GM21723 (cell line): ENCODE results near the gene RNF144A.
"Not testable (repeated sequence)": the region's sequence is repeated elsewhere in the genome, so short reads cannot be mapped to it uniquely, and the experiment has no call there.

Experiments used
- ATAC-seq: cut with Tn5 transposase; IDR thresholded peaks from one replicate; pipeline ENCODE4 v1.9.1; 2021; ENCODE audit warnings: mild to moderate bottlenecking, moderate library complexity; ENCODE audit not compliant: unreplicated experiment

The RNF144A gene

DNA sequence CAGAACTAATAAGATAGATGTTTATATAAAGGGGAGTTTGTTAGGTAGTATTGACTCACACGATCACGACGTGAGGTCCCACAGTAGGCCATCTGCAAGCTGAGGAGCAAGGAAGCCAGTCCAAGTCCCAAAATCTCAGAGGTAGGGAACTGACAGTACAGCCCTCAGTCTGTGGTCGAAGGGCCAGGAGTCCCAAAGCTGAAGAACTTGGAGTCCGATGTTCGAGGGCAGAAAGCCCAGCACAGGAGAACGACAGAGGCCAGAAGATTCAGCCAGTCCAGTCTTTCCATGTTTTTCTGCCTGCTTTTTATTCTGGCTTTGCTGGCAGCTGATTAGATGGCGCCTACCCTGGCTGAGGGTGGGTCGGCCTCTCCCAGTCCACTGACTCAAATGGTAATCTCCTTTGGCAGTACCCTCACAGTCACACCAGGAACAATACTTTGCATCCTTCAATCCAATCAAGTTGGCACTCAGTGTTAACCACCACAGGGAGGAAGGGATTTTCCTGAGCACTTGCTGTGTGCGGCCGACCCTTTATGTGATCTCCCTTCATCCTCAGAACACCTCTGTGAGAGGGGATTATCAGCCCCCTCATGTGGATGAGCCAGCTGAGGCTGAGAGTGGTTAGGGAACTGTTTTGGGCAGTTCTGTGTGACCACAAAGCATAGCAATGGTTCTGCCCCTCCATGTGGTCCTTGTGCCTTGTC is 78.3 kb downstream of the RNF144A start:
- ATAC-seq = no peak

DNA sequence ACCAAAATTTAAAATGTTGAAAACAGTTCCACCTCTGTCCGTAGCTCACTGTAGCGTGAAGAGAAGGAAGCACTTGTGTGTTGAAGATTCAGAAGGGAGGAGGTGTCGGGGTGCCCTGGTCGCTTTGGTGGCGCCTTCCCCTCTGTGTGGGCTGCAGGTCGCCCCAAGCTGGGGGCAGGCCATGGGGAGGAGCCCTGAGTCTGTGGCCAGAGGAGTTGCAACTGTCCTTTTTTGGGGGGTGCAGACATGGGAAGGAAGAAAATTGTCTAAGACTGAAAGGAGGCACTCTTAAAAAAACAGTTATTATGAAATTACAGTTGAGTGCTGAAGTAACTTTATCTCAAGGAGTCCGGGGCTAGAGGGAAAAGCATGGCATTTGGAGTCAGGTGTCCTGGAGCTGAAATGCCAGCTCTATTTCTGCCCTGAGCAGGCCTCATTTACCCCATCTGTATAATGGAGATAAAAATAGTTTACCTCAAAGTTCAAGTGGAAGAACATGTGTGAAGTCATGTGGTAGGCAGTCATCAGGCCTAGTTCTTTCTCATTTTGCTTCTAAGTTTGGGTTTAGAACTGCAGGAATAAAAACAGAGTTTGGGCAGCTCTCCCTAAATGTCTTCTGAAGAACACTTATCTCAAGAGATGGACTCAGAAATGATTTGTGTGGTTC is 82.1 kb downstream of the RNF144A start:
- peak; percentile 81 for ATAC-seq

DNA sequence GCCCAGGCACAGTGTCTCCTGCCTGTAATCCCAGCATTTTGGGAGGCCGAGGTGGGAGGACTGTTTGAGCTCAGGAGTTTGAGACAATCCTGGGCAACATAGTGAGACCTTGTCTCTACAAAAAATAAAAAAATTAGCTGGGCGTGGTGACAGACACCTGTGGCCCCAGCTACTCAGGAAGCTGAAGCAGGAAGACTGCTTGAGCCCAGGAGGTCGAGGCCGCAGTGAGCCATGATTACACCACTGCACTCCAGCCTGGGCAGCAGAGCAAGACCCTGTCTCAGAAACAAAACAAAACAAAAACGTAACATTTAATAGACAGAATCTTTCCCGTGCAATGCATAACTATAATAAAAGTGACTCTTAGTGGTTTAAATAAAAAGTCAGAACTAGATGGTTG is 84.2 kb downstream of the RNF144A start:
- ATAC-seq = not testable (repeated sequence)

DNA sequence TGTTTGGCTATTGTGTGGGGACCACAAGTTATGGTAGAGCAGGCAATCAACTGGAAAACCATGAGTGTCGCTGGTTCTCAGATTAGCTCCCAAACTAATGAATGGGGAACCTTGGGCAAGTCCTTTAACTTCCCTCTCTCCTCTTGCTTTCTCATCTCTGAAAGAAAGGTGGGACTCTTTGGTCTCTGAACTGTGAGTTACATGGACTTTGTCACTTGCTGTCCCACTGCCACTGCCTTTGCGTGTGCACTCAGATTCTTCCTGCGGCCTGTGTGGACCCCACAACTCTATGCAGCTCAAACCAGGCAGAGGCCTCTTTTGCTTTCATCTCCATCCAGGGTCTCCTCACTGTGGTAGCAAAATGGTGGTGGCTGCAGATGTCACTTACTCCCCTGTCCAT is 86.7 kb downstream of the RNF144A start:
- ATAC-seq = no peak

DNA sequence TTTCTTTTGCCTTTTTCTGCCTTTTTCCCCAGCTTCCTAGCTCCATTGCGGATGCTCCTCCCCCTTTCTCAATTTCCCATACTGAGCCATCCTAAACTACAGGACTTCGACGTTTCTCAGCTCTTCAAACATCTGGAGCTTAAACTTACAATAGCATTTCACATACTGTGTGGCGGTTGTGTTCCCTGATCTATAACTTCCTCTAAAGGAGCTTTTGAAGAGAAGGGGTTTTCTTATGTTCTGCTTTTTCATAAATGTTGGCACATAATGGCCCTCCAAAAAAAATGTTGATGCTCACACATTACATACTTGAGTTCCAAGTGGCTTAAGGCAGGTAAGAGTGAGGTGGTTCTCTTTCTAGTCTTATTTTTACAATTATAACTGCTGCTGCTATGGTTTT is 87.4 kb downstream of the RNF144A start:
- ATAC-seq = no peak

DNA sequence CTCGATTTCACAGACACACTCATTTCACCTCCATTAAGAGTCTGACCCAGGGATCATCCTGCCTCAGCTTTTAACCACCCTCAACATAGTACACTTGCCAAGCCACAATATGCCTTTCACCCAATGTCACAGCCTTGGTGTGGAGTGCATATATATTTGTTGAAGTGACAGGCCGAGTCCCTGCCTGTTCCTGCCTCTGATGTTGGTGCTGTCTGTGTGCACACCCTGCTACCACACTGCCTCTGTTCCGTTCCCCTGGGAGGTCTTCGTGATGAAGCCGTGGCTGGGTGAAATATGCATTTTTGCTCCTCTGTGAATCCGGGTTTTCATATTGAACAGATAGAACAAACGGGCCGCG is 90.3 kb downstream of the RNF144A start:
- no peak for ATAC-seq

DNA sequence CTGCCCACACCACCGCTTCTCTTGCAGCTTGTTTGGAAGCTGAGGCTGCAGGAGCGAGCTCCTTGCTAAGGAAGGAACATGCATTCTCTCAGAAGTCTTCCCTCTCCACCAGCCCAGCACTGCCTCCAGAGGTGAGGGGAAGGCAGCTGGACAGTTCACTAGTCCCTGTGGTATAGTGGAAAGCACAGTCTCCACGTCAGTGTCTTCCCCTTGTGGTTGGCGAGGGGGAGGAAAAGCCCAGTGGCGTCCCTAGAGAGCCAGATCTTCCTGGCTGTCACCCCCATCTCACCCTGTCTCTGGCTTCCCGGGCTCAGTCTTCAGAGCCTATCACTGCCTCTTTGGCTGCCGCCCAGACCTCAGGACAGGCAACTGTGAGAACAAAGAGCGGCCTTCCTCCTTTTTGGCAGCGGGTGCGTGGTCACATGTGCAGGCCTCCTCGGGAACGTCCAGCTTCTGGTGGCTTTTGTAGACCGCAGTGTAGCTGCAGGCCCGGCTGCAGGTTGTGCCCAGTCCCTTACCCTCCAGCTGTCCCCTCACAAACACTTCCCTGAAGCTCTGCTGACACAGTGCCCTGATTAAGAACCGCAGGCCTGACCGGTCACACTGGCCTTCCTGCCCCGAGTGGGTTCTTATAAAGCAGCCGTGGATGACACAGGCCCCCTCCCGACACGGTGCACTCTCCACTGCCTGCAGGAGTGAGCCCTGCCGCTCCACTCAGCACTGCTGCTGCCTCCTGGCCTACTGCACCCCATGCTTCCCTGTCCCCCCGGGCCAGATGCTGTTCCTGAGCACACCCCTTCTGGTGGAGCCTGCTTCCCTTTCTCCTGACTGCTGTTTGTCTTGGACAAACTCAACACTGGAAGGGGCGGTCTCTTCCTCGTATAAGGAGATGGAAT is 90.9 kb downstream of the RNF144A start:
- ATAC-seq = no peak

DNA sequence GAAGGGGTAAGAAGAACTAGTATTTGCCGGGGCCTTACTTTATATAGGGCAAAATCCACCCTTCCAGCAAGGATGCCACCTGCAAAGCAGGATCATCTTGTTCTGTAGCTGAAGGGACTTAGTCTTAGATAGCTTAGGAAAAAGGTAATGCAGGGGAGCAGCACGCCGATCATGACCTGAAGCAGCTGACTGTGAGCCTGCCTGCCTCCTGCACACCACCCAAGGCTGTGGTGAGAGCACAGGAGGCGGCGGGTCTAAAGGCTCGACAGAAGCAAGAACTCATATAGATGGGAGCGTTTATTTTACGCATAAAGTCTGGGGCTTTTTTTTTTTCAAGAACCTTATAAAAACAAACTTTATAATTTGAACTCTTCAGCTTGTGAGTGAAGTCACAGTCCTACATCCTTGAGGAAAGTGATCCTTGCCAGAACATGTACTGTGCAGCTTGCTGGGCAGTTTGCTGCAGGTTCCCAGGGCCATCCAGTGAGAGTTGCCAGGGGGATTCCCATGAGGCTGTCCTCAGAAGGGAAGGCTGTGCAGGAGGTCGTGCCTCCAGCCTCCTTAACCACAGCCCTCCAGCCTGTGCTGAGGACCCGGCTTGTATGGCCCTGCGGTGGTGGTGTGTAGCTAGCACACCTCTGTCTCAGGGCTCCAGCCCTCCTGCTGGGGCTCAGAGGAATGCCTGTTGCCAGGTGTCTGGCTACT is 92.1 kb downstream of the RNF144A start:
- ATAC-seq = no peak

DNA sequence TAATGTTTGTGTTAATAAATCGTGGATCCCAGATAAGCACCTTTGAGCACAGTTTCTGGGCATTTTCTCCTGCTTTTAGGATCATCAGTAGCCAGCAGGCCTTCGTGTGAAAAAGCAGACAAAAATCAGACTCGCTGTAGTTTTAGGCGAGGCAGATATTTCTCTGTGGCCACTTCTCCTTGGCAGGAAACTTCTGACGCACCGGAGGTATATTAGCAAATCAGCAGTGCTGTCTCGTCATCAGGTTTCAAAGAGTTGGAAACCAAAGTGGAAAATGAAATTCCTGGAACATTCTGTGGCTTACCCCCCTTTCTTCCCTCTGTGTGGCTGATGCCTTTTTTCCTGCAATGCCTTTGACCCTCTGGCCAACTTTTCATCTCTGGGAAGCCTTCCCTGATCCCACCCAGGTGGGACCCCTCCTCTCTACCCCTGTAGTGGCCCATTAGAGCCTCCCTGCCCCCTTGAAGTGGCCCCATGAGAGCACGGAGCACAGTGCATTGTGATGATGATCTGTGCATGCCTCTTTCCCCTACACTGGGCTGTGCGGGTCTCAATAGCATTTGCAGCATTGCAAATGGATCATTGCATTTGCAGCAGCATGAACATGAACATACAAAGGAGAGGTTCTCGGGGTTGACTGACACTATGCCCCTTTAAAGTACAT is 93.3 kb downstream of the RNF144A start:
- ATAC-seq = no peak

DNA sequence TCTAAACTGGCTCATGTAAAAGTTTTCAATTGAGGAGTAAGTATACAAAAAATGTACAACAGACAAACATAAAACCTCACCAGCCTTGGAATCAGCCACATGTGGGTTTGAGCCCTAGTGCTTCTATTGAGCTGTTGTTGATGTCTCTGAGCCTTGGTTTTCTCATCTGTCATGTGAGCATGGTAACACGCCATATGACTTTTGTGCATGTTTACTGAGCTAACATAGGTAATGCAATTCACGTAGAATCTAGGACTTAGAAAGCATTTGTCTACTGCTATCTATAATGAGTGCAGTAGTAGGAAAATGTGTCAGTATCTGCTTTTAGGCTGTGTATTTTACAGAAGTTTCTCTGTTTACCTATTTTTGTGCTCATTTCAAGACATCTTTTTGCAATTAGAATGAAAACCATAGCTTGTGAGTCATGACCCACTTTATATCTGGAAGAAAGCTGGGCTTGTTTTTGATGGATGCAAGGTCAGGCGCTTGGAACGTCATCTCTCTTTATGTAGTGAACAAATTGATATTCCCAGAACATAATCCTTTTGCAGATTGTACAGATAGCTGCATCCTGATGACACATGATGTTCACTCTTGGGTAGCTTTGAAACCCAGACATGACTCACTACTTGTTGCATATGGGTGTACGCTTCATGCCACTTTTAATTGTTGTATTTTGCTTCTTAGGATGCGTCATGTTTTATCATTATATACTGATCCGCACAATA is 94.3 kb downstream of the RNF144A start:
- ATAC-seq = no peak

DNA sequence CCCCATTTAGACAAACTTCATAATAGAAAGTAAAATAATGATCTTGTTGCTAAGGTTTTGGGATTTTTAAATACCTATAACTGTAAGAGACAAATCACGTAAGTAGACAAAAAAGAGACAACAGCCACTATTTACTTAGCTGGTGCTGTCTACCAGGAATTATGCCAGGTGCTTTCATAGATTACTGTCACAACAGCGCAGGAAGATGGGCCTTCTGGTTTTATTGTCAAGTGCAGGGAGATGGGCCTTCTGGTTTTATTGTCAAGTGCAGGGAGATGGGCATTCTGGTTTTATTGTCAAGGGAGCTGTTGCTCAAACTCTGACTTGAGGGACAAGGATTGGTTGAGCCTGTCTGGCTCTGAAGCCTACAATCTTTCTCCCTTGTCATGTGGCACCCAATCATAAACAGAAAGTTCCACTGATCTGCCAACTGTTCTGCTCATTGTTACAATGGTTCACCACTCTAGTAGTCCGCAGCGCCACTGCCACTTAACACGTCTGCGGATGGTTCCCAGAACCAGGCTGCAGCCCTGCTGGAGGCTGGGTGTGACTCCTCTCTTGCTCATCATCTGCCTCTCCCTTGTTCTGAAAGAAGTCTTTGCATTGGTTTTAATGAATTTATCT is 95.0 kb downstream of the RNF144A start:
- ATAC-seq = no peak

DNA sequence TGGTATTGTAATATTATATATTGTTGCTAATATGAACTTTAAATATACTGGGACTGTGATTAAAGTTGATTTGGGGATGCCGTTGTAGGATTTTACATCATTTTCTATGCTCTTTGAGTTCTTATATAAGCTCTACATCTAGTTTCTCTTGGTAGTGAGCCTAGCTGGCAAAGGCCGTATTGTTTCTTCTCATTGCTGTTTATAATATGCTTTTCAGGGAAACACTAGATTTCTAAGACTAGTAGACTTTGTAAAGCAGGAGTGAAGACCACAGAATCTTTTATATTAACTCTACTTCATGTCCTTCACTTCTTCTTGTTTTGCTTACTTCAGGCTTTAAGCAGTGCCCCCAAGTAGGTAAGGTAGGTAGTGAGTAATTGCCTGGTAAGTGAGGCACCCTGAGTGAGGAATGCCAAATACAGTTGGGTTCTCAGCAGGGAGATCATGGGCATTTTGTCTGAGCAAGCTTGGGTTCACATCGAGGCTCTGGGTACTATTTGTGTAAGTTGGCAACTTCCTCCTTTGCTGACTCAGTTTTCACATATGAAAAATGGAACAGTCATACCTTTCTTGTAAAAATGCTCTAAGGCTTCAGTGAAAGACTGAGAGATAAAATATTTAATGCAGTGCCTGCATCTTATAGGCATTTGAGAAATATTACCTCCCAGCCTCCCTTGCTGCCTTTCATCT is 96.4 kb downstream of the RNF144A start:
- no peak for ATAC-seq

DNA sequence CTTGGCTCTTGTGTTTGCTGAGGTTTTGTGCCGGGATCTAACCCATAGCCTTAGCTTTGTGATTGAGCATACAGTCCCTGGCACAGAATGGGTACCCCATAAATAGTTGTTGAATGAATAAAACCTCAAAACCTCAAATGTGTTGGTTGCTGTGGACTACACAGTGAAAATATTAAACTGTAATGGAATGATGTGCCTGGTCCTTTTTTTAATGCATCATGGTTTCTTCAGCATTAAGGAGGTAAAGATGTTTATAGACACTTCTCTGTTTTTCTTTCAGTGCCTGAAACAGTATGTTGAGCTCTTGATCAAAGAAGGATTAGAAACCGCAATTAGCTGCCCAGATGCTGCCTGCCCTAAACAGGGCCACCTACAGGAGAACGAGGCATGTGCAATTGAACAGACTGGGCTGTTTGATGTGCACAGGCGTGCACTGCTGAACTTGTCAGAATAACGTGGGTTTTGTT is 97.0 kb downstream of the RNF144A start:
- ATAC-seq = peak; percentile 82

DNA sequence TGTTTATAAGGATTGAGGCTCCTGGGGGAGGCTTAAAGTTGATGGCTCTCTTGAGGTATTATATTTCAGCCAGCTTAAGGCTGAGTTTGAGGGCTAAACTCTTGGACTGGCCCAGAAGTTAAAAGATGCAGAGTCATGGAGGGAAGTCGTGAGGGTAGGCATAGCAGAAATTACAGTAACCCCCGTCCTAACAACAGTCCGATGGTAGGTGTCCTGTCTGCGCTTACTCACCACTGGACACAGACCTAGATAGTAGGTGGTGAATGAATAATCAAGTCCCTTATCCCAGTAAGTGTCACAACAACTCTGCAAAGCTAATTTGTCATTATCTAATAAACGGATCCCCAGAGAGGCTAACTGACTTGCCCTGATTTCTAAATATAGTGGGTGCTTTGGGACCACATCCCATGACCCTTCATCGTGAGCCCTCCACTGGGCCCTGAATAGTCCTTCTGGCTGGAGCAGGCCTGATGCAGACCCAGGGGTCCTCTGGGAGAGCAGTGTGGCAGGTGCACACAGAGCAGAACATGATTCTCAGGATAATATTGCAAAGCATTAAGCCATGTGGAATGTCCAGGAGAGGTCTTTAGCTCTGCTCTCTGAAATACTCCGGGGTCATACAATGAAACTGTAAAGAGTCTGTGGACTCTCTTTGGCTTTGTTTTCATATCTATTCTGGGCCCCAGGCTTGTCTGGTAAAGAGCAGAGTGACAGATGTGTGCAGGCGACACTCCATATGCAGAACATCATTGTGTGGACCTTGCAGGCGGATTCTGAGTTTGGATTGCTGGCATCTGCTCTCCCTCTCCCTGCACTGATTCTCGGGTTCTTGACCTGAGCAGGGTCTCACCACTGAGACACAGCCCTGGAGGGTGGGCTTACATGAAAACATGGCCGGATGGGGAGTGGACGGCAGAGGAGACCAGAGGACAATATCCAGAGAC is 98.1 kb downstream of the RNF144A start:
- no peak for ATAC-seq

DNA sequence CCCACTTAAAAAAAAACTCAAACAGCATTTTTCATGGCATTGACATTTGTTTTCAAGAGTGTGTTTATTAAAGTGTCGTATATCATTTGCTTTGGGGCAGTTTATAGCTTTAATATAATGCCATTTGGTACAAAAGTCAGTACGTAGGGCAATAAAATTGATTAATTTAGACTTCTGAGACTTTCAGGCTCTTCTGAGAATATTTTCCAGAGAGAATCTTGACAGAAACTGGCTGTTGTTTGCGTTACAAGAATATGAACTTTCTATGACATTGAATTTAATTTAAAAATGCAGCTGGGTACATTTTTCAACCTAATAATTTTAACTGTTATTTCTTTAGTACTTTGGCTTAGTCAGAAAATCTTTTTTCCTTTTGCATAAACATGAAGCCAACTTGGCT is 98.9 kb downstream of the RNF144A start:
- no peak for ATAC-seq

DNA sequence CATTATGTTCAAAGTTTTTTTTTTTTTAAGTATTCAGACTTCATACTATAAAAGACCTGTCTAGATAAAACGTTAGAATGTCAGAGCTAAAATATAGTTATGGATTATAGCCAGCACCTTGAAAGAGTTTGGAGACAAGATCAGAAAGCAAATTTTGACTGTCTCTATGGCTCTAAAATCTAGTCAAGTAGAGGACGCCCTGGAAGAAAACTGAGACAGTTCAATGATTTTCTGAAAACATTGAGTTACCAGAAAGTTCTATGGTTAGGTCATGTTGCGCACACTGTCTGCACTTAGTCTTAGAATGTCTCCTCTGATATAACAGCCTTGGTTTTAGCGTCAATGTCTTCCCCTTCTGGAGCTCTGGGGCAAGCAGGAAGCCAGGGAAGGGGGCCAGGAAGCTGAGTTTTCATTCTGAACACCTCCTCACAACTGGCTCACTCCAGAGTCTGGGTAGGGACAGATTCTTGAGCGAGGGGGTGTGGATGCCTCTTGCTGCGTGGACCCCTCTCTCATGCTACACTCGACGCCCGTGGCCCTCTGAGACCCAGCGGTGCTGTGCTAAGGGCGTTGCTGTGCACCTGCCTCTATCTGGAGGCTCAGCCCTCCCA is 99.5 kb downstream of the RNF144A start:
- ATAC-seq = no peak

DNA sequence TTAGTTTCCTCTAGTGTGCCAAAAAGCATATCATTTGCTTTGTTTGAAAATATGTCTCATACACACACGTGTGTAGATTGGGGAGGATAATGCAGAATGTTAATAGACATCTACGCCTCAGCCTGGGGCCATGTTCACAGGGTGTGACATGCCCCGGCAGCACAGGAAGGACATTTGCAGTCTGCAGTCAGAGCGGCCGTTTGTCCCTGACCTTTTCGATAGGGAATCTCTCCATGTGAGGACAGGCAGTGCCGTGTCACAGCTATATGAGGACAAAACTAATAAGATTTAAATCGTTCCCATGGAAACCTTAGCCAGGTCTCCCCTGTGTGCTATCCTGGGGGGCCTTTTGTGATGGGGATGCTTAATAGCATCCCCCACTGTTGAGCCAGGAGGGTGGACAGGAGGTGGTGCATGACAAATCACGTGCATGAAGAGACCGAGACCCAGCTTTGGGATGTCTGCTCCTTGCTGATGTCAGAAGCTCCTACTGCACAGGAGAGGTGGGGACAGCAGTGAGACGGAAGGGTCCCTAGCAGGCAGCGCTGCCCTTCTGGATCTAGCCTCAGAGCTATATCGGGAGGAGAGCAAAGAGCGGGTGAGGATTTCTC is 100.6 kb downstream of the RNF144A start:
- ATAC-seq = no peak
